Esophagus muscularis mucosa (tissue), 4 donors: ENCODE results near the gene B4GALT1. TPM values are rescaled to one million over a fixed set of nuclear protein-coding genes. Genes with fewer than 3 reads are reported as not detected.

Experiments used
- DNase-seq: peaks from one replicate; pipeline ENCODE4 v3.0.0-alpha.2; 2017; ENCODE audit errors: extremely low spot score
- H3K27ac ChIP-seq, 4 donors: fragments of 200-600 bp; sonication (generic); replicated peaks in 1 of 4; 1 replicate in 3 of 4; 2 replicates in 1 of 4; pipeline ENCODE4 v1.5.1; 2016 to 2019; ENCODE audit warnings: mild to moderate bottlenecking in 1 of 4
- H3K27me3 ChIP-seq, 4 donors: fragments of 200-600 bp; sonication (generic); one replicate each; pipeline versions ENCODE4 v1.5.1 to v1.6.0; 2016 to 2019
- H3K36me3 ChIP-seq, 4 donors: fragments of 200-600 bp; sonication (generic); one replicate each; pipeline ENCODE4 v1.5.1; 2016 to 2019
- H3K4me1 ChIP-seq, 4 donors: fragments of 200-600 bp; sonication (generic); one replicate each; pipeline ENCODE4 v1.5.1; 2016 to 2019
- H3K4me3 ChIP-seq, 4 donors: fragments of 200-600 bp; sonication (generic); 1 replicate in 2 of 4; 2 replicates in 2 of 4; pipeline ENCODE4 v1.5.1; 2016 to 2019; ENCODE audit warnings: mild to moderate bottlenecking in 4 of 4, moderate library complexity in 1 of 4
- H3K9me3 ChIP-seq, 4 donors: fragments of 200-600 bp; sonication (generic); 1 replicate in 3 of 4; 2 replicates in 1 of 4; pipeline ENCODE4 v1.5.1; 2016 to 2019
- CTCF ChIP-seq, 3 experiments: fragments of 200-600 bp in 2 of 3; fragments of 450-650 bp in 1 of 3; sonication (generic) in 2 of 3; IDR thresholded peaks; one replicate each; pipeline ENCODE4 v1.5.1; 2017 to 2019; ENCODE audit warnings: antibody characterized with exemption in 3 of 3, mild to moderate bottlenecking in 2 of 3, moderate library complexity in 1 of 3
- EP300 ChIP-seq: sonication (generic); formaldehyde crosslinking; IDR thresholded peaks from one replicate; pipeline ENCODE4 v1.6.1; 2017; ENCODE audit warnings: antibody characterized with exemption
- POLR2A ChIP-seq: fragments of 450-650 bp; IDR thresholded peaks from one replicate; pipeline ENCODE4 v1.6.1; 2017; ENCODE audit warnings: antibody characterized with exemption, moderate library complexity, mild to moderate bottlenecking, low read depth
- POLR2AphosphoS5 ChIP-seq, 2 donors: sonication (generic); formaldehyde crosslinking; IDR thresholded peaks; one replicate each; pipeline ENCODE4 v1.6.1; 2017; ENCODE audit warnings: antibody characterized with exemption in 2 of 2
- WGBS: methylation state at CpG from one replicate; pipeline ENCODE4 v1.1.5; 2018; 5-methylcytosine and 5-hydroxymethylcytosine counted together
- intact Hi-C: fragments of 100-400 bp; cut with DNase I; formaldehyde crosslinking; loops from one replicate; pipeline ENCODE4 v1.15.1; 2023
- total RNA-seq, 4 donors: library from RNA; depleted of rRNA; stranded (reverse); fragments of >200 nt; gene quantifications; one replicate each; pipeline versions ENCODE4 v1.1.0 to v1.2.1, GENCODE V29; 2016

The B4GALT1 gene
- total RNA-seq, 4 donors from 2014 or later, result 24.5 to 39.6 (median 37.8) TPM

- Histone ChIP-seq H3K27me3 (no peaks in the 10 kb centered on the region), H3K4me1 (peaks cover 13 to 25% (median 21%) of the 10 kb centered on the region in 4 donors), H3K27ac (no peak overlapping the region), H3K36me3 (peaks cover 26 to 52% (median 35%) of the 10 kb centered on the region in 4 donors), H3K4me3 (no peak overlapping the region), H3K9me3 (no peaks in the 10 kb centered on the region)
- 75% methylated on average over 3 of the region's 3 CpGs for WGBS
- TF ChIP-seq CTCF (IDR thresholded peaks at IDR 0.05) (no peak), POLR2A (no peak), EP300 (no peak), POLR2AphosphoS5 (IDR thresholded peaks at IDR 0.05) (no peak)
- intact Hi-C loops, result no loop called here
- no peak for DNase-seq
Observed at GRCh38 chr9:33109097-33109496, 58.0 kb downstream of the B4GALT1 start.

GRCh38 chr9:33108472-33108871 is 58.7 kb downstream of the B4GALT1 start:
- Histone ChIP-seq H3K4me3 (no peak overlapping the region), H3K9me3 (no peaks in the 10 kb centered on the region), H3K4me1 (peaks cover 13 to 23% (median 21%) of the 10 kb centered on the region in 4 donors), H3K27me3 (no peaks in the 10 kb centered on the region), H3K27ac (no peak overlapping the region), H3K36me3 (peaks cover 20 to 46% (median 29%) of the 10 kb centered on the region in 4 donors)
- intact Hi-C loops, result no loop called here
- TF ChIP-seq EP300, result no peak
- no peak for TF ChIP-seq POLR2AphosphoS5 (IDR thresholded peaks at IDR 0.05)
- TF ChIP-seq POLR2A, result no peak
- no peak for TF ChIP-seq CTCF (IDR thresholded peaks at IDR 0.05)
- no peak for DNase-seq
- 89% methylated on average over 3 of the region's 3 CpGs for WGBS

- Histone ChIP-seq H3K27me3 (no peaks in the 10 kb centered on the region), H3K36me3 (peaks cover 14 to 39% (median 22%) of the 10 kb centered on the region in 4 donors), H3K27ac (peak overlapping the region; percentile 62 to 67 (median 66)), H3K4me1 (peaks cover 13 to 23% (median 21%) of the 10 kb centered on the region in 4 donors), H3K9me3 (no peaks in the 10 kb centered on the region), H3K4me3 (no peak overlapping the region)
- intact Hi-C loops, result no loop called here
- WGBS, result 69% methylated on average over 5 of the region's 5 CpGs
- TF ChIP-seq POLR2AphosphoS5 (IDR thresholded peaks at IDR 0.05) (no peak), CTCF (IDR thresholded peaks at IDR 0.05) (no peak), POLR2A (no peak), EP300 (no peak)
- DNase-seq, result no peak
Observed at GRCh38 chr9:33107762-33108161, 59.4 kb downstream of the B4GALT1 start.

- peak in 1 of 2 donors; percentile 20 for TF ChIP-seq POLR2AphosphoS5 (IDR thresholded peaks at IDR 0.05)
- TF ChIP-seq CTCF (IDR thresholded peaks at IDR 0.05), result no peak
- intact Hi-C loops, result no loop called here
Observed at GRCh38 chr9:33106827-33107621, 60.1 kb downstream of the B4GALT1 start.

More at GRCh38 chr9:33106827-33107621, 60.1 kb downstream of the B4GALT1 start:
- no peaks in the 10 kb centered on the region for H3K9me3 ChIP-seq
- H3K27ac ChIP-seq, result peak overlapping the region; percentile 62 to 67 (median 66)
- 31% methylated on average over 7 of the region's 10 CpGs for WGBS
- no peaks in the 10 kb centered on the region for H3K27me3 ChIP-seq
- peaks cover 13 to 23% (median 21%) of the 10 kb centered on the region in 4 donors for H3K4me1 ChIP-seq
- DNase-seq, result no peak
- H3K4me3 ChIP-seq, result no peak overlapping the region
- H3K36me3 ChIP-seq, result peaks cover 7 to 32% (median 15%) of the 10 kb centered on the region in 4 donors
